ENCODE results near the gene WDR91. TPM values are rescaled to one million over a fixed set of nuclear protein-coding genes. Genes with fewer than 3 reads are reported as not detected.

Gene WDR91
- total RNA-seq, 1 experiment from 2014 or later: 10.1 TPM

- H3K27ac ChIP-seq (ENCODE audit: low read depth, low read length): no peak overlapping the region
- no peak overlapping the region for H3K4me2 ChIP-seq (ENCODE audit: low read length)
- CTCF ChIA-PET: no interaction called here
- intact Hi-C loops (cut with micrococcal nuclease): no loop called here
- no peaks in the 10 kb centered on the region for H3K36me3 ChIP-seq (ENCODE audit: control insufficient read depth in 1 of 2, insufficient read depth in 2 of 2, low read length in 2 of 2)
- H3K9me3 ChIP-seq (ENCODE audit: control insufficient read depth in 1 of 2, insufficient read depth in 1 of 2, low read depth in 1 of 2, low read length in 2 of 2): no peaks in the 10 kb centered on the region
- no peaks in the 10 kb centered on the region for H3K9me2 ChIP-seq (ENCODE audit: insufficient read depth)
- DNase-seq (ENCODE audit: low read depth, low spot score) (no peak), ATAC-seq (no peak)
- H3K9ac ChIP-seq (ENCODE audit: low read length): no peak overlapping the region
- BruUV-seq (replicated peaks): no TSS peak
- H2AFZ ChIP-seq (ENCODE audit: low read depth, low read length, poor library complexity, severe bottlenecking): no peak overlapping the region
- no peak overlapping the region for H3K4me3 ChIP-seq (replicated peaks in 1 of 2; ENCODE audit: low read depth in 1 of 2, low read length in 2 of 2)
- H4K20me1 ChIP-seq (ENCODE audit: insufficient read depth): no peaks in the 10 kb centered on the region
- POLR2A ChIA-PET: no interaction called here
- RAD21 ChIA-PET (ENCODE audit: low non-redundant PET in 1 of 2, low total read pairs in 2 of 2, uncharacterized antibody in 2 of 2, unreplicated experiment in 2 of 2): no interaction called here
- no peaks in the 10 kb centered on the region for H3K79me2 ChIP-seq (ENCODE audit: insufficient read depth, low read length)
- no peaks in the 10 kb centered on the region for H3K27me3 ChIP-seq (ENCODE audit: insufficient read depth, low read length)
- H3K4me1 ChIP-seq (ENCODE audit: control insufficient read depth in 1 of 2, insufficient read depth in 2 of 2, low read length in 2 of 2): no peaks in the 10 kb centered on the region
- TF ChIP-seq JUND (IDR thresholded peaks at IDR 0.05) (no peak), ZBTB33 (IDR thresholded peaks at IDR 0.05; ENCODE audit: extremely low read depth, insufficient replicate concordance, low read length) (no peak), POLR2AphosphoS5 (IDR thresholded peaks at IDR 0.05; ENCODE audit: low read depth, low read length) (no peak), SRF (IDR thresholded peaks at IDR 0.05; ENCODE audit: low read depth) (no peak), CEBPB (IDR thresholded peaks at IDR 0.05; ENCODE audit: low read depth) (no peak), SP1 (IDR thresholded peaks at IDR 0.05; ENCODE audit: low read depth) (no peak), ZNF274 (IDR thresholded peaks at IDR 0.05; ENCODE audit: low read depth, low read length) (no peak), EZH2phosphoT487 (IDR thresholded peaks at IDR 0.05; ENCODE audit: borderline replicate concordance) (no peak), CBX3 (IDR thresholded peaks at IDR 0.05; ENCODE audit: low read depth) (no peak), TCF7L2 (IDR thresholded peaks at IDR 0.05; ENCODE audit: borderline replicate concordance, extremely low read depth, insufficient read depth, insufficient read length) (no peak), MAX (IDR thresholded peaks at IDR 0.05) (no peak), EZH2 (IDR thresholded peaks at IDR 0.05) (no peak), YY1 (IDR thresholded peaks at IDR 0.05; ENCODE audit: extremely low read depth, insufficient replicate concordance, low read depth, low read length) (no peak), ELF1 (IDR thresholded peaks at IDR 0.05; ENCODE audit: borderline replicate concordance, low read depth) (no peak), ATF3 (IDR thresholded peaks at IDR 0.05) (no peak), EGR1 (IDR thresholded peaks at IDR 0.05; ENCODE audit: low read depth) (no peak), CTCF (IDR thresholded peaks at IDR 0.05 in 2 of 3, conservative IDR thresholded peaks at IDR 0.05 in 1 of 3; ENCODE audit: borderline replicate concordance in 1 of 3, insufficient read depth in 1 of 3, low read depth in 2 of 3, low read length in 2 of 3) (no peak)
Measured at GRCh38 chr7:135246191-135246825, 35.0 kb upstream of the WDR91 start.
